NCI-H1105 treated with DMSO at 0.1 percent for 48 hours (cell line): ENCODE results near the gene EIF4B.
A peak's percentile ranks its signal among the peaks of the same experiment; 100 is the strongest.
"Not testable (repeated sequence)": the region's sequence is repeated elsewhere in the genome, so short reads cannot be mapped to it uniquely, and the experiment has no call there.

Experiments used
- DNase-seq: peaks from one replicate; lab custom pipeline; 2025; lab: John Stamatoyannopoulos, UW

The EIF4B gene, protein sequence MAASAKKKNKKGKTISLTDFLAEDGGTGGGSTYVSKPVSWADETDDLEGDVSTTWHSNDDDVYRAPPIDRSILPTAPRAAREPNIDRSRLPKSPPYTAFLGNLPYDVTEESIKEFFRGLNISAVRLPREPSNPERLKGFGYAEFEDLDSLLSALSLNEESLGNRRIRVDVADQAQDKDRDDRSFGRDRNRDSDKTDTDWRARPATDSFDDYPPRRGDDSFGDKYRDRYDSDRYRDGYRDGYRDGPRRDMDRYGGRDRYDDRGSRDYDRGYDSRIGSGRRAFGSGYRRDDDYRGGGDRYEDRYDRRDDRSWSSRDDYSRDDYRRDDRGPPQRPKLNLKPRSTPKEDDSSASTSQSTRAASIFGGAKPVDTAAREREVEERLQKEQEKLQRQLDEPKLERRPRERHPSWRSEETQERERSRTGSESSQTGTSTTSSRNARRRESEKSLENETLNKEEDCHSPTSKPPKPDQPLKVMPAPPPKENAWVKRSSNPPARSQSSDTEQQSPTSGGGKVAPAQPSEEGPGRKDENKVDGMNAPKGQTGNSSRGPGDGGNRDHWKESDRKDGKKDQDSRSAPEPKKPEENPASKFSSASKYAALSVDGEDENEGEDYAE

DNA sequence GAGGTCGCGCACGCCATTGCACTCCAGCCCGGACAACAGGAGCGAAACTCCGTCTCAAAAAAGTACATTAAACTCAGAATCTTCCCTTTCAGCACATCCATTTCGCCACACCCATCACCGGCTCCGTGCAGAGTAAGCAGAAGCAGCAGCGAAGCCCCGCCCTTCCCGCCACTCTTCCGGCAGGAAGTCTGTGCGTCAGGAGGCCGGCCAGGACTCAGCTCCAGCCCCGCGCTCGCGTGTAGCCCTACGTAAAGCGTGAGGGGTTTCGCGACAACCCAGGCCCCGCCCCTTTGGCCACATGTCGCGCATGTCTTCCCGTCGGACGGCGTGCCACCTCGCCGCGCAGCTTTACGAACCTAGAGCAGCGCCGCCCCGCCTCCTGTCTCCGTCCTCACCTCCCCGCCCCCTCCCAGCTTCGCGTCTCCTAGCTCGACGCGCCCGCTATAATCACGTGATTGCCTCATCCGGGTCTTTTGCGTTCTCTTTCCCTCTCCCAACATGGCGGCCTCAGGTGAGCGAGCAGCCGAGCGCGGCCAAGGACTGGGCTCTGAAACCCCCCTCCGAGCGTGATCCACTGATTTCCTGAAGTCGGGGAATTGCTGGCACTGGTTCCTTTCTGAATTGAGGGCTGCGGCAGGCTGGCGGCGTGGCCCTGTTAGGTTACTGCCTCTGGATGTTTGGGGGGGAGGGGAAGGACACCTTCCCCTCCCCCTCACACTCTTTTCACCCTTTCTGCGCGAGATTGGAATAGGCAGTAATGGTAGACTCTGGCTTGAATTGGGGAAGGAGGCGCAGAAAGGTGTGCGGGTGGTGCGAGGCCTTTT is at the start of gene EIF4B:
Gene EIF4B (plus strand): TSS at position 471 of the 824 bp plus-strand sequence. CDS start 28 bp downstream, at position 499.
- DNase-seq = peak; percentile 94

DNA sequence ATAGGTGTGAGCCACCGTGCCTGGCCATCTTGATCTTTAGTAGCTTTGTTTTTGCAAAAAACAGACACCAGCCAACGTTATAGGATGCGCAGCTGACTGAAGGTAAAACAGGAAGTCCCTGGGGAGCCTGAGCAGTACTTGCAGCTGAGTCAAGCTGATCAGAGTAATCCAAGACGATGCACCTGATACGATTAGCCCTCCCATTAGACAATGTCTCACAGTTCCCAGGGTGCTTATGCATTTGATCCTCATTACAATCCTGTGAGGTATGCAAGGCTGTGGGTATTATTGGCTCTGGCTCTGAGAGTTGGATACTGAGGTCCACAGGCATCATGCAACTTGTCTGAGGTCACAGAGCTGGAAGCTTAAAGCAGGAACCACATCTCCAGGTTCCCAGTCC is 49.3 kb upstream of the EIF4B start:
- no peak for DNase-seq

GRCh38 chr12:52964556-52965336 is 41.5 kb upstream of the EIF4B start:
- no peak for DNase-seq

DNA sequence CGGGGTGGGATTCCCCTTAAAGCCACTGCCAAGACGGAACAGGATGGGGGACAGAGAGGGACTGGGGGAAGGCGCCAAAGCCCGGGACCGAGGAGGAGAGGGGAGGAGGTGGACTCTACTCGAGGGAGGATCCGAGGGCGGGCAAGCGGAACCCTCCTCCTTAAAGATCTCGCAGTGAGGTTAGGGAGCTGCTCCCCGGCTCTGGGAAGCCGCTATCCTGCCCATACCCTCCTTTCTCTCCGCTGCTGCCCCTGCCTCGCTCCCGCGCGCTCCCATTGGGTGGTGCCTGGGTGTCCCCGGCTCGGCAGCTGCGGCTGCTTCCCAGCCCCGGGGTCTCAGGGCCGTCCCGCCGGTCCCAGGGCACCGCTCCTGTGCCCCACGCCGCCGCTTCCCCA is 40.9 kb upstream of the EIF4B start:
- DNase-seq = no peak

- no peak for DNase-seq
Observed at GRCh38 chr12:52969166-52969795, 37.0 kb upstream of the EIF4B start.

- peak; percentile 58 for DNase-seq
Observed at GRCh38 chr12:52969828-52970569, 36.3 kb upstream of the EIF4B start.

DNA sequence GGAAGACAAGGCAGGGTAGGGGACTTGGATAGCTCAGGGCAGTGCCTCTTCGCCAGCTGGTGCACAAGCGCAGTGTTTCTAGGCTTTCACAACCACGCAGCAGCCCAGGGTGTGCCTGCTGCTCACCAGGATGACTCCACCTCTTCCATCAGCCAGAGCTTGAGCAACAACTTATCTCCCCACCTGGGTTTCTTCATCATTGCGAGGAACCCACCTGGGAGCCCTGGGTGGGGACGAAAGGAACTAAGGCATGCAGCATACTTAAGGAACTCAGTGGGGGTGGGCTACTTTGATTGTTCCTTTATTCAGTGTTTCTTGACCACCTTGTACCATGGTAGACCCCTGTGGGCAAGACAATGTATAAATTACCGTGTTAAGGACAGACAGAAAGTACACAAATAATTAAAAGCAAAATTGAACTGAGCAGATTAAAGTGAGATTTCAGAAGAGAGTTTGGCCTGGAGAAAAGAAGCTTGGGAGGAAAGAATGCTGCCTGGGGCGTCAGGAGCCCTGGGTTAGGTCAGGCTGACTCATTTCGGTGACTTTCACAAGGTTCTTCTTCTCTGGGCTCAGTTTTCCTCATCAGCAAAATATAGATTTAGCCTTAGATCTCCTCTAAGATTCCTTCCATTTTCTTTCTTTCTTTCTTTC is 34.5 kb upstream of the EIF4B start:
- no peak for DNase-seq

DNA sequence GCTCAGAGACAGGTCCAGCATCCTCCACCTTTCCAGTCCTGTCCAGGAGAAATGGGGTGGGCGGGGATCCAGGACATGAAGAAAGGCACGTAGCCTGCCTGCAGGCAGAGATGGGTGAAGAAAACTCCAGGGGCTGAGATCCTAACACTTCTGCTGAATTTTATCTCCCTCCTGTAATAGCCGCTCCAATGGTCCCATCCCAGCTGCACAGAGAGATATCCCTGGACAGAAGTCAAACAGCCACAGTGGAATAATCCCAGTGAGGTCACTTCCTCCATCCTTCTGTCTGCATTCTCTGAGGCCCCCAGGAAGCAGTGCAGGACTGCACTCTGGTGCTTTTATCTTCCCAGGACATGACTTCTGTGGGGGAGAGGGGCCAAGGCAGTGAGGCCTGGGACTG is 31.1 kb upstream of the EIF4B start:
- no peak for DNase-seq

DNA sequence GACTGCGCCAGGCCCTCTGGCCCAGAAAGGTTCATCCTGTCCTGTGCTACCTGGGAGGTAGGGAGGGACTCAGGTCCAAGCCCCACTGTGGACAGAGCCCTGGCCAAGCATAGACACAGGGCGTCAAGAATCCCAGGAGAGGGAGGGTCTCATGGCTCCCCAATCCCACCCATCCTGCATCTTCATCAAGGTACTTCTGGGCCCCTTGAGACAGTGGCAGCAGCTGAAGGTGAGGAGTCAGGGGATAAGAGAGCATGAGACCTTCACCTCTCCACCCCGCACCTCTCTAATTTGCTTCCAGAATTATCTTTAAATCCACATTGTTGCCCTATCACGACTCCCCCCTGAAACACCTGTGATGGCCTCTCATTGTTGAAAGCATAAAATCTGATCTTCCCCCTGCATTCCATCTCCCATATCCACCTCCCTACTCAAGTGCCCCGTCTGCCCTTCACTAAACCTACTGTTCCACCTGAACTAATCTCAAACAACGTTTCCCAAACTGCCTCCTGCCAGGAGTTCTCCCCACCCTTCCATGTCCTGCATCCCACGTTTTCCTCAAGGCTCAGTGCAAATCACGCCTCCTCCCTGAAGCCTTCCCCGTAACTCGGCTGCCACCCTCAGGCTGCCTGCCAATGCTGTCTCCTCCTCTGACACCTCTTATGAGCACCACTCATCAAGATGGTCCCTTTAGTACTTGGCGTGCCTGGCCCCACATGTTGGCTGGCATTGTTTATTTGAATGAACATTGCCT is 30.3 kb upstream of the EIF4B start:
- no peak for DNase-seq

GRCh38 chr12:52976574-52977071 is 29.6 kb upstream of the EIF4B start:
- DNase-seq = no peak

DNA sequence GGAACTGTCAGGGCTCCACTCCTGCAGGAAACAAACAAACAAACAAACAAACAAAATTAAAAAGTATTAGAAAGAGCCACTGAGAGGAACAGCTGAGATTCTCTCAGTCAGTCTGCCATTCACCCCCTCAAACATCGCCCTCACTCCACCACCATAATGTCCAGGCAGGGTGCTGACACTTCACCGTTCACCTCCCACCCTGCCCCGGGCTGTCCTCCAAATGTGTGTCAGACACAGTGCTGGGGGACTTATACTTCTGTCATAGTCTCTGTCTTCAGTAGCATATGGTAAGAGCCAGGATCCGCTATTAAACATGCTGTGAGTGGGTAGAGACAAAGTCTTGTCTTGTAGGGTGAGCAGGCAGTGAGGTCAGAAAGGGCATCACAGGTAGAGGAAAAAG is 29.1 kb upstream of the EIF4B start:
- DNase-seq = no peak

DNA sequence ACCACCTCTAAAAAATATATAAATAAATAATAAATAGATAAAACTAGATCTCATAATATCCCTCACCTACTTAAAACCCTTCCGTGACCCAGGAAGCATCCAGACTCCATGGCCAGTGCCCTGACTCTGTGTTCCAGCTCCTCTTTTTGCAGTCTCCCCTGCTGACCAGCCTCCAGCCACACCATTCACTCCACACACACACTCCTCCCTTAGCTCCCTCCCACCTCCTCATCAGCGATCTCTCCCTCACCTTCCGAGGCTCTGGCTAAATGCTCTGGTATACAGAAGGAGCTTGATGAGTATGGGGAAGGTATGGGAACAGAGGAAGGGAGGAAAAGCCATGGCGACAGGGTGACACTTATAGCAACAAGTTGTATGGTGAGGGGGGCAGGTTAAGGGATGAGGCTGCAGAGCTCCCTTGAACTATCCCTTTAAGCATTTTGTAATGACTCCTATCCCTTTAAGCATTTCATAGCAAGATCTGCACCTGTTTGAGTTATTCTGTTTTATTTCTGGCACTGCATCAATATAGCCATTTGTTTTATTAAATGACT is 26.1 kb upstream of the EIF4B start:
- DNase-seq = no peak

DNA sequence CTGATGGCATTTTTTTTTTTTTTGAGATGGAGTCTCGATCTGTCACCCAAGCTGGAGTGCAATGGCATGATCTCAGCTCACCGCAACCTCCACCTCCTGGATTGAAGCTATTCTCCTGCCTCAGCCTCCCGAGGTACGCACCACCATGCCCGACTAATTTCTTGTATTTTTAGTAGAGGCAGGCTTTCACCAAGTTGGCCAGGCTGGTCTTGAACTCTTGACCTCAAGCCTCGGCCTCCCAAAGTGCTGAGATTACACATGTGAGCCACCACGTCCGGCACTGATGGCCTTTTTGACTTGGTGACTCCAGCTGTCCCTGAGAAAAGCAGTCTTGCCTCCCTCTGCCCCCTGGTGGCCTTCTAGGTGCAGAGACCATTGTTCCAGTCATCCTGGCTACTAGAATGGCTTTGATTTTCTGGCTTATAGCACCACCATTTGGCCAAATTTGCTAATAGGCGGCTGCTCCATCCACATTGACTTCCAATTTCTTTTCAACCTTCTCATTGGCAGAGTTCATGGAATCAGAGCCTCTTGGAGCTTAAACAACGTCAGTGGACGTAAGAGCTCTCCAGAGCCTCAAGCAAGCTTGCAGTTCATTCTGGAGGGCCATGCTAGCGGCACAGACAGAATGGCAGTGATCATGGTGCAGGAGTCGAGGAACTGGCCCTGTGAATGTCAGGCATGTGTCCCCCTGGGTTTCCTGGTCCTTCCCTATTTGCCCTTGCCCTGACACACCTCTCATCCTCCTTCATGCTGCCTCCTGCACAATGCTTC is 25.4 kb upstream of the EIF4B start:
- peak; percentile 86 for DNase-seq

- DNase-seq = no peak
Observed at GRCh38 chr12:52984136-52984535, 22.1 kb upstream of the EIF4B start.

DNA sequence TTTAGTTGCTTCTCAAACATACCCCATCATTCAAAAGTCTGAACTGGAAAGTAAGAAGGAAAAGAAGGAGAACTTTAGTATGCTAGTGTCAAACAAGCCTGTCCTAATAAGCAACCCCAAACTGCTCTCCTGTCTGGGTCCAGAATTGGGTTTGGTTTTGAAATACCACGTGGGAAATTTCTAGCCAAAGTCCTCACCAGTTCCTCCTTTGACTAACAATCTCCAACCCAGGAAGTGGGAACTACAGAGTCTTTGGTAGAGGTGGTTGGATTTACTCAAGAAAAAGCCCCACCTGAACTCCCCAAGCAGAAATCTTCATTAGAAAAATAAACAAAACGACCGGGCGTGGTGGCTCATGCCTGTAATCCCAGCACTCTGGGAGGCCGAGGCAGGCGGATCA is 17.4 kb upstream of the EIF4B start:
- DNase-seq = no peak

DNA sequence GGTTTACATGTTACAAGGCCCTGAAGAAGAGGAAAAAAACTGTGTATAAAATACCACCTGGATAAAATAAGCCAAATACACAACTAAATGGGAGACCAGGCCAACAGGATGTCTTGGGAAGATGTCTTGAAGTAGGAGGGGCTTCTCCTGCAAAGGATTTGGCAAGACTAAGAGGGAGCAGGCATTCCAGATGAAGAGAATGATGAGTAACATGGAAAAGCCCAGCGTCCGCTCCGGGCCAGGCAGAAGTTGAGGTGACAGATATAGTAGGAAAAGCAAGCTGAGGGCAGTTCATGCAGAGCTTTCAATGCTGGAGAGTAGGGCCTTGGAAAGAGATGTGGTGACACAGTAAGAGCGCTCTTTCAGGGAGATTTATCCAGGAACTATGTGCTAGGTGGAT is 16.1 kb upstream of the EIF4B start:
- no peak for DNase-seq

DNA sequence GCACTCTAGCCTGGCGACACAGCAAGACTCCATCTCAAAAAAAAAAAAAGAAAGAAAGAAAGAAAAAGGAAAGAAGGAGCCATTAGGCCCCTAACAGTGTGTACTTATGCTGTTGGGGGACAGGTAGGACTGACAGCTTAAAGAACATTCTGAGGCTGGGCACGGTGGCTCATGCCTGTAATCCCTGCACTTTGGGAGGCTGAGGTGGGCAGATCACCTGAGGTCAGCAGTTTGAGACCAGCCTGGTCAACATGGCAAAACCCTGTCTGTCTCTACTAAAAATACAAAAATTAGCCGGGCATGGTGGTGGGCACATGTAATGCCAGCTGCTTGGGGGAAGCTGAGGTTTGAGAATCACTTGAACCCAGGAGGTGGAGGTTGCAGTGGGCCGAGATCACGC is 14.0 kb upstream of the EIF4B start:
- not testable (repeated sequence) for DNase-seq
